Neural progenitor cell (in vitro differentiated cells): ENCODE measurements around the gene ASCL5. TPM values are rescaled to one million over a fixed set of nuclear protein-coding genes. Genes with fewer than 3 reads are reported as not detected.

Source experiments
- DNase-seq: peaks from one replicate; pipeline ENCODE4 v3.0.0-alpha.2; 2016; ENCODE audit warnings: low spot score
- H2AFZ ChIP-seq: fragments of 200-600 bp; sonication (generic); replicated peaks from 2 replicates; pipeline ENCODE4 v1.6.1; 2016; ENCODE audit warnings: antibody characterized with exemption
- H3F3A ChIP-seq: fragments of 200-600 bp; sonication (generic); 2 replicates; pipeline ENCODE4 v1.6.1; 2016; ENCODE audit warnings: antibody characterized with exemption, low read depth
- H3K27ac ChIP-seq: fragments of 200-600 bp; sonication (generic); 2 replicates; pipeline ENCODE4 v1.5.1; 2016; ENCODE audit warnings: mild to moderate bottlenecking
- H3K27me3 ChIP-seq: fragments of 200-600 bp; sonication (generic); 2 replicates; pipeline ENCODE4 v1.6.1; 2016; ENCODE audit warnings: mild to moderate bottlenecking, moderate library complexity
- H3K36me3 ChIP-seq: fragments of 200-600 bp; sonication (generic); 2 replicates; pipeline ENCODE4 v1.5.1; 2016
- H3K4me1 ChIP-seq: fragments of 200-600 bp; sonication (generic); 2 replicates; pipeline ENCODE4 v1.6.1; 2016; ENCODE audit warnings: mixed run types
- H3K4me2 ChIP-seq: fragments of 200-600 bp; sonication (generic); 2 replicates; pipeline ENCODE4 v1.6.1; 2016
- H3K4me3 ChIP-seq: fragments of 200-600 bp; sonication (generic); 2 replicates; pipeline ENCODE4 v1.5.1; 2016
- H3K79me2 ChIP-seq: fragments of 200-600 bp; sonication (generic); 2 replicates; pipeline ENCODE4 v1.6.1; 2016; ENCODE audit warnings: low read depth
- H3K9ac ChIP-seq: fragments of 200-600 bp; sonication (generic); 2 replicates; pipeline ENCODE4 v1.6.1; 2016
- H3K9me3 ChIP-seq: fragments of 200-600 bp; sonication (generic); 2 replicates; pipeline ENCODE4 v1.5.1; 2016; ENCODE audit warnings: low read depth
- H4K20me1 ChIP-seq: fragments of 200-600 bp; sonication (generic); 2 replicates; pipeline ENCODE4 v1.6.1; 2016; ENCODE audit warnings: low read depth
- H3K27ac Mint-ChIP-seq: 3 replicates; pipeline ENCODE4 v1.8.0; 2021; ENCODE audit warnings: mixed read lengths
- H3K27me3 Mint-ChIP-seq: 2 replicates; pipeline ENCODE4 v1.8.0; 2022; ENCODE audit warnings: low read depth, mild to moderate bottlenecking, inconsistent platforms, moderate library complexity, mixed read lengths; ENCODE audit not compliant: insufficient read depth
- H3K36me3 Mint-ChIP-seq: 3 replicates; pipeline ENCODE4 v1.8.0; 2021; ENCODE audit warnings: mixed read lengths
- H3K4me1 Mint-ChIP-seq: 3 replicates; pipeline ENCODE4 v1.8.0; 2021; ENCODE audit warnings: mixed read lengths
- H3K4me3 Mint-ChIP-seq: 3 replicates; pipeline ENCODE4 v1.8.0; 2021; ENCODE audit warnings: mild to moderate bottlenecking, moderate library complexity, mixed read lengths
- H3K9me3 Mint-ChIP-seq: 3 replicates; pipeline ENCODE4 v1.8.0; 2020; ENCODE audit warnings: mixed read lengths
- EZH2 ChIP-seq: fragments of 200-600 bp; sonication (generic); IDR thresholded peaks from 2 replicates; pipeline ENCODE4 v1.6.1; 2017; ENCODE audit warnings: antibody characterized with exemption, mild to moderate bottlenecking, moderate library complexity
- EZH2phosphoT487 ChIP-seq: fragments of 200-600 bp; sonication (generic); IDR thresholded peaks from 2 replicates; pipeline ENCODE4 v1.6.1; 2017; ENCODE audit warnings: antibody characterized with exemption
- total RNA-seq: library from RNA; depleted of rRNA; stranded (reverse); fragments of >200 nt; gene quantifications from 2 replicates; pipeline ENCODE4 v1.2.3, GENCODE V29; 2015; ENCODE audit warnings: low replicate concordance
- TF ChIP-seq, protein P1 (sequence below): fragments of 200-600 bp; sonication (generic); IDR thresholded peaks from 2 replicates; pipeline ENCODE4 v1.5.1; 2017; ENCODE audit warnings: antibody characterized with exemption, mild to moderate bottlenecking

The ASCL5 gene
- total RNA-seq, 1 donor from 2014 or later, result not detected

DNA sequence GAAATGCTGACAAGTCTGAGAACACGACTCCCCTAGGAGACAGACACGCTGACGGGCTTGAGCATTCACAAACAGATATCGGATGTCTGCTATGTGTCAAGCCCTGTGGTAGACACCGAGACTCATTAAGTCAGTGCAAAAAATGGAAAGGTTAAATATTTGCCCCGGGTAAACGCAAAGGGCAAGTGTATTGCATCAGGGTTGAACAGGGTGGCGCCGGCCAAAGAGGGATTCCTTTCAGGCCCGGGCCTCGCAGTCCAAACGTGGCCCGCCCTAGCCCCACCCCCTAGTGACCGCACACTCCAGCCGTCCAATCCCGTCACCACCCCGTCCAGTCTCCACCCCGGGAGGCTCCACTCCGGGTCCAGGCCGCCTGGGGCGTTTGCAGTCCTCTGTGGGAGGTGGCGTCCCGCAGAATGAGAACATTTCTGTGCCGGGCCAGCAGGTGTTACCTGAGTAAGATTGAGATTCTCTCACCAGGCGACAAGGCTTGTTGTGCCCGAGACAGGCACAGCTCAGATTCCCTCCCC lies 43.6 kb upstream of the ASCL5 start:
- H3K27ac ChIP-seq, result no peak overlapping the region

DNA sequence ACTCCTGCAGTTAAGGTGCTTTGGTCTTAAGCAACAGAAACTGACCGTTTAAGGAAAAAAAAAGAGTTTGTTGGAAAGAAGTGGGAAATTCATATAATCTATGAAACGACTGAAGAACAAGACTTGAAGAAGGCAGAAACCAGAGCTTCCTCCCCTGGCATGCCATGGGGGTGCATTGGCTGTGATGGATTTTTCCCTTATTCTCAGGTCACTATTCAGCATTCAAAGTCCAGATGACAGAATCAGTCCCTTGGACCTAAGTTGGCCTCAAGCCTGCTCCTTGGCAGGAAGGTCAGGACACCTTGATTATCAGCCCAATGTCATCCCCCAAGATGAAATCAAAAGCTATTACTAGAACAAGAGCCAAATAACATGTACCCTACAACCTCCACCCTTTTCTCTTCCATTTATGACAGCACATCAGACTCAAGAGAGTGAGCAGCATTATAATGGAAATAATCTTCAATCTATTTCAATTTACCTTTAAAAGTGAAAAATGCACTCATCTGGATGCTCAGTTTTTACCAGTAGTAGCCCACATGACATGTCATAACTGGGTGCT lies 43.1 kb upstream of the ASCL5 start:
- H3K27ac ChIP-seq, result no peak overlapping the region
- no peak overlapping the region for H3K9ac ChIP-seq
- no peaks in the 10 kb centered on the region for H3K9me3 Mint-ChIP-seq
- peak overlapping the region; percentile 78 for H3K4me3 Mint-ChIP-seq
- peaks cover 17% of the 10 kb centered on the region for H3K4me1 Mint-ChIP-seq
- H3K4me3 ChIP-seq, result no peak overlapping the region
- H3K4me1 ChIP-seq, result no peaks in the 10 kb centered on the region
- H3K79me2 ChIP-seq, result no peaks in the 10 kb centered on the region
- no peaks in the 10 kb centered on the region for H3K9me3 ChIP-seq
- H3K36me3 ChIP-seq, result no peaks in the 10 kb centered on the region
- DNase-seq, result no peak
- no peak overlapping the region for H3K27ac Mint-ChIP-seq
- peak overlapping the region; percentile 91 for H3K4me2 ChIP-seq
- H4K20me1 ChIP-seq, result no peaks in the 10 kb centered on the region
- H3F3A ChIP-seq, result peaks cover 18% of the 10 kb centered on the region
- H3K36me3 Mint-ChIP-seq, result no peaks in the 10 kb centered on the region
- H3K27me3 Mint-ChIP-seq, result peaks cover 9% of the 10 kb centered on the region
- peaks cover 27% of the 10 kb centered on the region for H3K27me3 ChIP-seq
- TF ChIP-seq EZH2phosphoT487, result no peak
- TF ChIP-seq, protein P1, sequence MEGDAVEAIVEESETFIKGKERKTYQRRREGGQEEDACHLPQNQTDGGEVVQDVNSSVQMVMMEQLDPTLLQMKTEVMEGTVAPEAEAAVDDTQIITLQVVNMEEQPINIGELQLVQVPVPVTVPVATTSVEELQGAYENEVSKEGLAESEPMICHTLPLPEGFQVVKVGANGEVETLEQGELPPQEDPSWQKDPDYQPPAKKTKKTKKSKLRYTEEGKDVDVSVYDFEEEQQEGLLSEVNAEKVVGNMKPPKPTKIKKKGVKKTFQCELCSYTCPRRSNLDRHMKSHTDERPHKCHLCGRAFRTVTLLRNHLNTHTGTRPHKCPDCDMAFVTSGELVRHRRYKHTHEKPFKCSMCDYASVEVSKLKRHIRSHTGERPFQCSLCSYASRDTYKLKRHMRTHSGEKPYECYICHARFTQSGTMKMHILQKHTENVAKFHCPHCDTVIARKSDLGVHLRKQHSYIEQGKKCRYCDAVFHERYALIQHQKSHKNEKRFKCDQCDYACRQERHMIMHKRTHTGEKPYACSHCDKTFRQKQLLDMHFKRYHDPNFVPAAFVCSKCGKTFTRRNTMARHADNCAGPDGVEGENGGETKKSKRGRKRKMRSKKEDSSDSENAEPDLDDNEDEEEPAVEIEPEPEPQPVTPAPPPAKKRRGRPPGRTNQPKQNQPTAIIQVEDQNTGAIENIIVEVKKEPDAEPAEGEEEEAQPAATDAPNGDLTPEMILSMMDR, result no peak
- no peak for TF ChIP-seq EZH2
- no peak overlapping the region for H2AFZ ChIP-seq

More for the DNA sequence above, 43.6 kb upstream of the ASCL5 start:
- Histone ChIP-seq H3K4me1 (no peaks in the 10 kb centered on the region), H3K9ac (no peak overlapping the region), H3K9me3 (no peaks in the 10 kb centered on the region), H3F3A (peaks cover 18% of the 10 kb centered on the region), H3K79me2 (no peaks in the 10 kb centered on the region), H2AFZ (peak overlapping the region; percentile 91), H3K4me2 (peak overlapping the region; percentile 91), H3K27me3 (peaks cover 27% of the 10 kb centered on the region), H3K4me3 (peak overlapping the region; percentile 64), H3K36me3 (no peaks in the 10 kb centered on the region), H4K20me1 (no peaks in the 10 kb centered on the region)
- no peaks in the 10 kb centered on the region for H3K36me3 Mint-ChIP-seq
- peak overlapping the region; percentile 78 for H3K4me3 Mint-ChIP-seq
- peaks cover 11% of the 10 kb centered on the region for H3K27me3 Mint-ChIP-seq
- H3K4me1 Mint-ChIP-seq, result peaks cover 17% of the 10 kb centered on the region
- no peaks in the 10 kb centered on the region for H3K9me3 Mint-ChIP-seq
- peak; percentile 88 for DNase-seq
- H3K27ac Mint-ChIP-seq, result no peak overlapping the region
- TF ChIP-seq EZH2phosphoT487 (no peak), EZH2 (no peak)
- TF ChIP-seq, protein P1, result no peak

DNA sequence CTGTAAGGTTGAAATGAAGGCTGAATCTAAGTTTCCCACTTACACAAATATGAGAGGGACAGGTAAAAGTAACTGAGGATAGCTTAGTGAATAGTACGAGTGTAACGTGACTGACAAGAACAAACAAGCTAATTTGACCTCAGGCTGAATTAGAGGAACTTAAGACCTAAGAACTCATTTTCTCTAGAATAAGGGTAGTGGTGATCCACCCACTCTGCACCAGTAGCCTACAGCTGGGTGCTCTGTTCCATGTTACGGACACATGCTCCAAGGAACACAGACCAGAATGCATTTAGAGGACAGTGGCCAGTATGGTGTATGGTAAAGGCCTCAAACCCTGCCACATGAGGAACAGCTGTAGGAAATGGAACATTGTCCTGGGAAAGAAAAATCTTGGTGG lies 42.2 kb upstream of the ASCL5 start:
- DNase-seq, result no peak
- no peaks in the 10 kb centered on the region for H3K79me2 ChIP-seq
- Mint-ChIP-seq H3K27ac (no peak overlapping the region), H3K9me3 (no peaks in the 10 kb centered on the region), H3K27me3 (peaks cover 9% of the 10 kb centered on the region), H3K4me1 (peaks cover 20% of the 10 kb centered on the region), H3K4me3 (peak overlapping the region; percentile 66), H3K36me3 (no peaks in the 10 kb centered on the region)
- no peaks in the 10 kb centered on the region for H4K20me1 ChIP-seq
- no peak overlapping the region for H3K27ac ChIP-seq
- no peak overlapping the region for H2AFZ ChIP-seq
- no peak for TF ChIP-seq EZH2phosphoT487
- TF ChIP-seq, protein P1, result no peak
- TF ChIP-seq EZH2, result no peak
- no peak overlapping the region for H3K4me2 ChIP-seq
- no peak overlapping the region for H3K9ac ChIP-seq
- no peak overlapping the region for H3K4me3 ChIP-seq
- H3K27me3 ChIP-seq, result peaks cover 27% of the 10 kb centered on the region
- H3K9me3 ChIP-seq, result no peaks in the 10 kb centered on the region
- no peaks in the 10 kb centered on the region for H3K36me3 ChIP-seq
- H3K4me1 ChIP-seq, result no peaks in the 10 kb centered on the region
- H3F3A ChIP-seq, result peaks cover 18% of the 10 kb centered on the region
